DOHH2 (cell line): Measurements from ENCODE around the gene GRB10.

Source experiments
- H3F3A ChIP-seq: fragments of 200-600 bp; sonication (generic), shearing (Covaris generic); 2 replicates; pipeline ENCODE4 v1.6.0; 2016; ENCODE audit warnings: antibody characterized with exemption, mild to moderate bottlenecking; ENCODE audit not compliant: control insufficient read depth, insufficient read depth
- H3K27ac ChIP-seq: fragments of 200-600 bp; sonication (generic); 2 replicates; pipeline ENCODE4 v1.5.1; 2014; ENCODE audit warnings: low read depth, mild to moderate bottlenecking, low read length, moderate library complexity
- H3K27me3 ChIP-seq: fragments of 200-600 bp; sonication (generic); 2 replicates; pipeline ENCODE4 v1.6.1; 2014; ENCODE audit warnings: mild to moderate bottlenecking, low read length, mixed read lengths; ENCODE audit not compliant: control insufficient read depth
- H3K36me3 ChIP-seq: fragments of 200-600 bp; sonication (generic); 2 replicates; pipeline ENCODE4 v1.6.1; 2014; ENCODE audit warnings: mild to moderate bottlenecking, low read length, moderate library complexity, mixed read lengths; ENCODE audit not compliant: control insufficient read depth
- H3K4me1 ChIP-seq: fragments of 200-600 bp; sonication (generic); 2 replicates; pipeline ENCODE4 v1.6.1; 2014; ENCODE audit warnings: mild to moderate bottlenecking, low read length, mixed read lengths; ENCODE audit not compliant: control insufficient read depth
- H3K4me2 ChIP-seq: fragments of 200-600 bp; sonication (generic); 2 replicates; pipeline ENCODE4 v1.6.0; 2014; ENCODE audit warnings: mild to moderate bottlenecking, low read length, moderate library complexity
- H3K4me3 ChIP-seq: fragments of 200-600 bp; sonication (generic); 2 replicates; pipeline ENCODE4 v1.5.1; 2014; ENCODE audit warnings: mild to moderate bottlenecking, low read length, mixed read lengths
- H3K79me2 ChIP-seq: fragments of 200-600 bp; sonication (generic); 2 replicates; pipeline ENCODE4 v1.6.1; 2014; ENCODE audit warnings: mild to moderate bottlenecking, low read length, mixed read lengths; ENCODE audit not compliant: control insufficient read depth
- H3K9me2 ChIP-seq: fragments of 200-600 bp; sonication (generic); replicated peaks from 2 replicates; pipeline ENCODE4 v1.6.1; 2014; ENCODE audit warnings: mild to moderate bottlenecking, low read length, mixed read lengths; ENCODE audit not compliant: control insufficient read depth
- H3K9me3 ChIP-seq: fragments of 200-600 bp; sonication (generic); 2 replicates; pipeline ENCODE4 v1.6.1; 2014; ENCODE audit warnings: antibody characterized with exemption, low read length, mixed read lengths; ENCODE audit not compliant: control insufficient read depth, insufficient read depth
- H4K20me1 ChIP-seq: fragments of 200-600 bp; sonication (generic); 2 replicates; pipeline ENCODE4 v1.6.0; 2014; ENCODE audit warnings: low read depth, mild to moderate bottlenecking, antibody characterized with exemption, low read length, moderate library complexity; ENCODE audit not compliant: control insufficient read depth, insufficient read depth
- EZH2phosphoT487 ChIP-seq: fragments of 200-600 bp; sonication (generic); IDR thresholded peaks from 2 replicates; pipeline ENCODE4 v1.6.1; 2017; ENCODE audit warnings: borderline replicate concordance, mild to moderate bottlenecking, antibody characterized with exemption, low read length, moderate library complexity, mixed read lengths
- TF ChIP-seq, protein P1 (sequence below): fragments of 200-600 bp; sonication (generic); IDR thresholded peaks from one replicate; pipeline ENCODE4 v1.5.1; 2014; ENCODE audit warnings: antibody characterized with exemption, mild to moderate bottlenecking, low read depth, low read length; ENCODE audit not compliant: poor library complexity, severe bottlenecking

Gene GRB10

DNA sequence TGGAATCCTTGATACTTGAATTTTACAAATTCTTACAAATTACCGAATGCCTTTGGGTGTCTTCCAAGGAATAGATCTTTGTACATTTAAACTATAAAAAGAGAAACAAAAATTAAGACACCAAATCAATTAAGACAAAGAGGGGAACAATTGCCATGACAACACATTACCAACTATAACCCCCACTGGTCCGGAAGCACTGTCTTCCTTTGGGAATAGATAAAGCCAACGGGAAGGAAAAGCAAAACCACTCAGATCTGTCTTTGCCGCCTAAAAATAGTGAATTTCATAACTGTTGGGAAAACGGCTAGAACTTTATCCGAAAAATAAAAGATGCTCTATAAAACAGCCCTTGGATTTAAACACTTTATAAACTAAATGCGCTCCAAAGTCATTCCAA, 37.4 kb downstream of the GRB10 start:
- no peaks in the 10 kb centered on the region for H3K36me3 ChIP-seq
- H3K4me2 ChIP-seq: no peak overlapping the region
- H3F3A ChIP-seq: no peaks in the 10 kb centered on the region
- no peaks in the 10 kb centered on the region for H4K20me1 ChIP-seq
- H3K27ac ChIP-seq: no peak overlapping the region
- H3K27me3 ChIP-seq: no peaks in the 10 kb centered on the region
- no peaks in the 10 kb centered on the region for H3K9me3 ChIP-seq
- TF ChIP-seq, protein P1, sequence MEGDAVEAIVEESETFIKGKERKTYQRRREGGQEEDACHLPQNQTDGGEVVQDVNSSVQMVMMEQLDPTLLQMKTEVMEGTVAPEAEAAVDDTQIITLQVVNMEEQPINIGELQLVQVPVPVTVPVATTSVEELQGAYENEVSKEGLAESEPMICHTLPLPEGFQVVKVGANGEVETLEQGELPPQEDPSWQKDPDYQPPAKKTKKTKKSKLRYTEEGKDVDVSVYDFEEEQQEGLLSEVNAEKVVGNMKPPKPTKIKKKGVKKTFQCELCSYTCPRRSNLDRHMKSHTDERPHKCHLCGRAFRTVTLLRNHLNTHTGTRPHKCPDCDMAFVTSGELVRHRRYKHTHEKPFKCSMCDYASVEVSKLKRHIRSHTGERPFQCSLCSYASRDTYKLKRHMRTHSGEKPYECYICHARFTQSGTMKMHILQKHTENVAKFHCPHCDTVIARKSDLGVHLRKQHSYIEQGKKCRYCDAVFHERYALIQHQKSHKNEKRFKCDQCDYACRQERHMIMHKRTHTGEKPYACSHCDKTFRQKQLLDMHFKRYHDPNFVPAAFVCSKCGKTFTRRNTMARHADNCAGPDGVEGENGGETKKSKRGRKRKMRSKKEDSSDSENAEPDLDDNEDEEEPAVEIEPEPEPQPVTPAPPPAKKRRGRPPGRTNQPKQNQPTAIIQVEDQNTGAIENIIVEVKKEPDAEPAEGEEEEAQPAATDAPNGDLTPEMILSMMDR: no peak
- no peak for TF ChIP-seq EZH2phosphoT487
- no peak overlapping the region for H3K4me3 ChIP-seq
- no peaks in the 10 kb centered on the region for H3K4me1 ChIP-seq
- H3K9me2 ChIP-seq: no peaks in the 10 kb centered on the region
- H3K79me2 ChIP-seq: no peaks in the 10 kb centered on the region

DNA sequence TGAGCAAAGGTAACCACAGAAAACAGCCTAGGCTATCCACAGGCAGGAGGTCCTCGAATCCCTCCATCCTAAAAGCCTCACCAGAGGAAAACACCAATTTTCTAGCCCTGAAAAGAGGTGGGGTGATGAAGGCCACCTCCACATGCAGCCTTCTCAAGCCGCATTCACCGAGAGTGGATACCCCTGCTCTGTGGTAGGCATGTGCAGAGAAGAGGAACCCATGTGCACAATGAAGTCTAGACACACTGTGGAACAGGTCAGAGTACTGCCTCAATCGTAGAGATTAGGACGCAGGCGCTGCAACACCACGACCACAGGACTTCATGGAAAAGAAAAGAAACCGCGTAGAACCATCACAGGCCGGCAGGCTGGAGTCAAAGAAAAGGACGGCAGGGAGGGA, 38.8 kb downstream of the GRB10 start:
- Histone ChIP-seq H3K4me1 (no peaks in the 10 kb centered on the region; the same call in 1 of the 2 replicates), H3K27me3 (0 out of 2 replicates have a peak, but pooled peaks cover 2% of the 10 kb centered on the region), H3K4me3 (no peak overlapping the region), H3F3A (no peaks in the 10 kb centered on the region), H4K20me1 (no peaks in the 10 kb centered on the region), H3K4me2 (no peak overlapping the region), H3K9me3 (no peaks in the 10 kb centered on the region), H3K9me2 (no peaks in the 10 kb centered on the region), H3K36me3 (no peaks in the 10 kb centered on the region), H3K79me2 (no peaks in the 10 kb centered on the region), H3K27ac (no peak overlapping the region)
- no peak for TF ChIP-seq EZH2phosphoT487
- TF ChIP-seq, protein P1: no peak

DNA sequence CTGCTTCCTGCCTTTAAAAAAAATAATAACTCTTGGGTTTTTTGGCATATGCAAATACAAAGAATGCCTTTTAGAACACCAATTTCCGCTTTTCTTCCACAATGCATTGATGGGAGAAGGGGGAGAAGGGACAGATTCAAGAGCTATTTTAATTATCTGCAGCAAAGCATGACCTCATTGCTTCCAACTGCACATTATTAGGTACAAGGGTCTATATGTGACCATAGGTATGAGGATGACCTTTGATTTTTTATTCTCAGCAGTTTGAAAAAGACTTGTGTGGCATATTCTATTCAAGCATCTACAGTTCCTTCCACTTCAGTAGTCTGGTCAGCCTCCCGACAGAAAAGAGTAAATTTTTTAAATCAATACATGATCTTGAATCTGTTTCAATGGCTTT, 39.7 kb downstream of the GRB10 start:
- H3K9me3 ChIP-seq: no peaks in the 10 kb centered on the region
- no peaks in the 10 kb centered on the region; the same call in 1 of the 2 replicates for H3K4me1 ChIP-seq
- H3K4me3 ChIP-seq: no peak overlapping the region
- no peak overlapping the region for H3K4me2 ChIP-seq
- H3K27me3 ChIP-seq: 0 out of 2 replicates have a peak, but pooled peaks cover 2% of the 10 kb centered on the region
- H3K27ac ChIP-seq: no peak overlapping the region
- H3K36me3 ChIP-seq: no peaks in the 10 kb centered on the region
- H4K20me1 ChIP-seq: no peaks in the 10 kb centered on the region
- no peaks in the 10 kb centered on the region for H3K79me2 ChIP-seq
- H3K9me2 ChIP-seq: no peaks in the 10 kb centered on the region
- H3F3A ChIP-seq: no peaks in the 10 kb centered on the region
- TF ChIP-seq, protein P1: no peak
- TF ChIP-seq EZH2phosphoT487: no peak
